CD14-positive monocyte (primary cell): ENCODE data around the gene CCDC181. TPM values are rescaled to one million over a fixed set of nuclear protein-coding genes. Genes with fewer than 3 reads are reported as not detected.

Source experiments
- DNase-seq, 3 donors: peaks; one replicate each; pipeline ENCODE4 v3.0.0-alpha.2; 2011 to 2022
- H2AFZ ChIP-seq: 2 replicates; pipeline ENCODE4 v1.6.0; 2012; ENCODE audit warnings: mild to moderate bottlenecking, low read depth, low read length, inconsistent platforms; ENCODE audit not compliant: insufficient read depth, poor library complexity, severe bottlenecking
- H3K27ac ChIP-seq, 2 donors: 1 replicate in 1 of 2; 2 replicates in 1 of 2; pipeline ENCODE4 v1.5.1; 2012 to 2013; ENCODE audit warnings: low read length in 2 of 2, control low read depth in 1 of 2, inconsistent platforms in 1 of 2, low read depth in 1 of 2, mild to moderate bottlenecking in 1 of 2
- H3K27me3 ChIP-seq, 2 donors: one replicate each; pipeline versions ENCODE4 v1.6.0 to v1.6.1; 2011 to 2013; ENCODE audit warnings: low read length in 2 of 2; ENCODE audit not compliant: control insufficient read depth in 2 of 2, insufficient read depth in 2 of 2
- H3K36me3 ChIP-seq, 2 donors: replicated peaks in 1 of 2; 1 replicate in 1 of 2; 2 replicates in 1 of 2; pipeline versions ENCODE4 v1.5.1 to v1.6.1; 2012 to 2013; ENCODE audit warnings: low read length in 2 of 2, control low read depth in 1 of 2, inconsistent platforms in 1 of 2, mild to moderate bottlenecking in 1 of 2; ENCODE audit not compliant: insufficient read depth in 2 of 2, control insufficient read depth in 1 of 2
- H3K4me1 ChIP-seq, 2 donors: 1 replicate in 1 of 2; 2 replicates in 1 of 2; pipeline versions ENCODE4 v1.5.1 to v1.6.1; 2012 to 2013; ENCODE audit warnings: low read length in 2 of 2, control low read depth in 1 of 2, inconsistent platforms in 1 of 2, mild to moderate bottlenecking in 1 of 2, moderate library complexity in 1 of 2; ENCODE audit not compliant: insufficient read depth in 2 of 2, control insufficient read depth in 1 of 2
- H3K4me2 ChIP-seq: replicated peaks from 2 replicates; pipeline ENCODE3; 2012; ENCODE audit warnings: low read length, moderate library complexity, mild to moderate bottlenecking; ENCODE audit not compliant: poor library complexity, severe bottlenecking; ENCODE audit errors: extremely low read depth
- H3K4me3 ChIP-seq, 3 experiments: fragments of 200-600 bp in 1 of 3; sonication (generic) in 1 of 3; replicated peaks in 1 of 3; 1 replicate in 2 of 3; 2 replicates in 1 of 3; pipeline ENCODE4 v1.5.1; 2011 to 2013; ENCODE audit warnings: low read length in 3 of 3, mild to moderate bottlenecking in 3 of 3, control low read depth in 2 of 3, low read depth in 2 of 3, inconsistent platforms in 1 of 3, moderate library complexity in 1 of 3
- H3K79me2 ChIP-seq: 2 replicates; pipeline ENCODE4 v1.6.0; 2012; ENCODE audit warnings: mild to moderate bottlenecking, control low read depth, inconsistent platforms, low read length, moderate library complexity; ENCODE audit not compliant: insufficient read depth
- H3K9ac ChIP-seq: 2 replicates; pipeline ENCODE4 v1.6.0; 2017; ENCODE audit warnings: low read length, mild to moderate bottlenecking; ENCODE audit not compliant: insufficient read depth, poor library complexity, severe bottlenecking
- H3K9me3 ChIP-seq, 2 donors: replicated peaks in 1 of 2; 1 replicate in 1 of 2; 2 replicates in 1 of 2; pipeline versions ENCODE4 v1.5.1 to v1.6.1; 2012 to 2013; ENCODE audit warnings: low read length in 2 of 2, control low read depth in 1 of 2; ENCODE audit not compliant: control insufficient read depth in 1 of 2, insufficient read depth in 1 of 2
- H4K20me1 ChIP-seq: 2 replicates; pipeline ENCODE4 v1.6.0; 2012; ENCODE audit warnings: mild to moderate bottlenecking, low read length, control low read depth, moderate library complexity; ENCODE audit not compliant: insufficient read depth
- H3K27ac Mint-ChIP-seq, 7 donors: one replicate each; pipeline ENCODE4 v1.8.0; 2020; ENCODE audit warnings: mild to moderate bottlenecking in 7 of 7, mixed read lengths in 7 of 7, moderate library complexity in 6 of 7, inconsistent platforms in 2 of 7
- H3K27me3 Mint-ChIP-seq, 3 donors: one replicate each; pipeline ENCODE4 v1.8.0; 2021 to 2022; ENCODE audit warnings: low read depth in 3 of 3, mild to moderate bottlenecking in 3 of 3, mixed read lengths in 3 of 3, moderate library complexity in 3 of 3, inconsistent platforms in 1 of 3
- H3K36me3 Mint-ChIP-seq, 2 donors: one replicate each; pipeline ENCODE4 v1.8.0; 2020; ENCODE audit warnings: mixed read lengths in 2 of 2, inconsistent platforms in 1 of 2, mild to moderate bottlenecking in 1 of 2
- H3K4me1 Mint-ChIP-seq: one replicate; pipeline ENCODE4 v1.8.0; 2020; ENCODE audit warnings: mild to moderate bottlenecking, mixed read lengths
- H3K4me3 Mint-ChIP-seq, 2 donors: one replicate each; pipeline ENCODE4 v1.8.0; 2020; ENCODE audit warnings: mild to moderate bottlenecking in 2 of 2, mixed read lengths in 2 of 2, moderate library complexity in 1 of 2
- H3K9me3 Mint-ChIP-seq, 7 donors: one replicate each; pipeline ENCODE4 v1.8.0; 2020 to 2022; ENCODE audit warnings: mixed read lengths in 7 of 7, mild to moderate bottlenecking in 6 of 7, moderate library complexity in 6 of 7, inconsistent platforms in 2 of 7
- CTCF ChIP-seq: fragments of 200-600 bp; IDR thresholded peaks from one replicate; pipeline ENCODE4 v1.8.0; 2022; ENCODE audit warnings: antibody characterized with exemption, mild to moderate bottlenecking
- WGBS: methylation state at CpG from one replicate; pipeline ENCODE4 v1.1.5; 2013; ENCODE audit warnings: missing lambda C conversion rate; ENCODE audit not compliant: insufficient coverage; 5-methylcytosine and 5-hydroxymethylcytosine counted together
- intact Hi-C, 2 donors: fragments of 100-400 bp; cut with micrococcal nuclease; formaldehyde crosslinking; loops; one replicate each; pipeline versions ENCODE4 v1.15.0 to v1.15.1; 2023
- polyA plus RNA-seq, 3 donors: library from polyadenylated mRNA; depleted of rRNA in 1 of 3; unstranded in 2 of 3; stranded (reverse) in 1 of 3; fragments of 300-500 nt in 2 of 3; fragments of >200 nt in 1 of 3; fragmentation: Illumina TruSeq in 2 of 3; gene quantifications; 1 replicate in 2 of 3; 2 replicates in 1 of 3; pipeline ENCODE4 v1.2.3, GENCODE V29; 2012 to 2021

The CCDC181 gene
- polyA plus RNA-seq, 3 donors = not detected

GRCh38 chr1:169474302-169474995, 47.2 kb upstream of the CCDC181 start:
- no peak for DNase-seq
- H3K36me3 Mint-ChIP-seq = peaks cover 20 to 21% of the 10 kb centered on the region in 2 donors
- no peak overlapping the region for H3K9ac ChIP-seq
- WGBS = no CpG with 5 or more reads among the region's 1 CpG
- H3K27me3 ChIP-seq = no peaks in the 10 kb centered on the region
- peaks cover 0 to 3% (median 0%) of the 10 kb centered on the region in 3 donors for H3K27me3 Mint-ChIP-seq
- H3K36me3 ChIP-seq = no peaks in the 10 kb centered on the region
- no peaks in the 10 kb centered on the region for H3K9me3 Mint-ChIP-seq
- no peak overlapping the region for H3K27ac Mint-ChIP-seq
- H3K4me3 Mint-ChIP-seq = no peak overlapping the region
- H3K4me2 ChIP-seq = no peak overlapping the region
- H3K9me3 ChIP-seq = no peaks in the 10 kb centered on the region
- no peak overlapping the region for H3K27ac ChIP-seq
- no peak for TF ChIP-seq CTCF
- H3K4me3 ChIP-seq = no peak overlapping the region
- intact Hi-C loops = no loop called here
- H3K4me1 ChIP-seq = peaks cover 10 to 23% of the 10 kb centered on the region in 2 donors
- H4K20me1 ChIP-seq = no peaks in the 10 kb centered on the region
- H2AFZ ChIP-seq = no peak overlapping the region
- H3K79me2 ChIP-seq = peaks cover 13% of the 10 kb centered on the region
- H3K4me1 Mint-ChIP-seq = peaks cover 12% of the 10 kb centered on the region

GRCh38 chr1:169473347-169473746, 46.1 kb upstream of the CCDC181 start:
- Histone ChIP-seq H3K4me1 (peaks cover 6 to 17% of the 10 kb centered on the region in 2 donors), H3K36me3 (peaks cover 0 to 6% of the 10 kb centered on the region in 2 donors), H2AFZ (no peak overlapping the region), H3K9me3 (no peaks in the 10 kb centered on the region), H3K79me2 (peaks cover 8% of the 10 kb centered on the region), H4K20me1 (no peaks in the 10 kb centered on the region), H3K27me3 (no peaks in the 10 kb centered on the region), H3K9ac (no peak overlapping the region), H3K4me3 (no peak overlapping the region), H3K27ac (no peak overlapping the region), H3K4me2 (no peak overlapping the region)
- Mint-ChIP-seq H3K36me3 (peaks cover 26 to 31% of the 10 kb centered on the region in 2 donors), H3K4me3 (no peak overlapping the region), H3K27ac (peak overlapping the region in 2 of 7 donors; percentile 22 to 41), H3K9me3 (no peaks in the 10 kb centered on the region), H3K27me3 (peaks cover 0 to 3% (median 0%) of the 10 kb centered on the region in 3 donors), H3K4me1 (peaks cover 8% of the 10 kb centered on the region)
- WGBS = no CpG with 5 or more reads among the region's 5 CpGs
- DNase-seq = peak; percentile 27 to 61 (median 30)
- TF ChIP-seq CTCF = no peak
- intact Hi-C loops = no loop called here
